Skin of body (tissue), 2 donors: ENCODE measurements around the gene CCDC188. TPM values are rescaled to one million over a fixed set of nuclear protein-coding genes. Genes with fewer than 3 reads are reported as not detected.

Experiments
- DNase-seq: peaks from one replicate; lab custom pipeline; 2025; lab: John Stamatoyannopoulos, UW
- total RNA-seq: library from RNA; depleted of rRNA; stranded (reverse); fragments of >200 nt; gene quantifications from one replicate; pipeline ENCODE4 v1.2.3, GENCODE V29; 2014

Gene CCDC188
- total RNA-seq, 1 donor from 2014 or later = 1.2 TPM

DNA sequence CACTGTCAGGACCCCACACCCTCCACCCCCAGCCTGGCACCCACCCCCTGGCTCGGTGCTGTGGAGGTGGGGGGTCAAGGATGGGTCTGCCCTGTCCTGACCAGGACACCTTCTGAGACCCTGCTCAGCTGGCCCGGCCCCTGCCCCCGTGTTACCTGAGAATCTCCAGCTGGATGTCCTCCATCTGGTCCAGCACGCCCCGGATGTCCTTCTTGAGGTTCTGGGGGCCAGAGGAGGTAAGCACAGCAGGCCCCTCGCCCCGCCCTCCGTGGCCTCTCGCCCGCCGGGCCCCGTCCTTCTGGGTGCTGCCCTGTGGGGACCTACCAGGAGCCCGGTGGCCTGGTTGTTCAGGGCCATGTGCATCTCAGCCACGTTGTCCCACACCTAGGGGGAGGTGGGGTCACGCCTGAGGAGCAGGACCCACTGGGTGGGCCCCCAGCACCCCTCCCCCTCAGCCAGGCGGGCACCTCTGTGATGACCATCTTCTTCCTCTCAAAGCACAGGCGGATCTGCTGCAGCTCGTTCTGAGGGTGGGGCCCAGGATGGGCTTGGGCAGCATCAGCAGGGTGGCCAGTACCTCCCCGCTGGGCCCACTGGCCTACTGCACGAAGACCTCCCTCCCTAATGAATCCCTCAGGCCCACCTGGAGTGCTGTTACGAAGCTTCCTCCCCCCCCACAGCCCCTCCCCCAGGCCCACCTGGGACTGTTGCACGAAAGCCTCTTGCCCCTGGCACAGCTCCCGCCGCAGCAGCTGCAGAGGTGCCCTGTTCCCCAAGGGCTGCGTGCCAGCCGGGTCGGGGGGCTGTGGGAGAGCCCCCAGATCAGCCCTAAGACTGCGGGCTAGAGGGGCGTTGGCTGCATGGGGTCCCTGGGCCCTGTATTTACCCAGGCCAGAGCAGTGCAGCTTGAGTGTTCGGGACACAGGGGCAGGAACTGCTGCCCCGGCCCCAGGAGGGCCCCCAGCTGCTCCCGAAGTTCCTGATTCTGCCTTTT is 1.3 kb downstream of the CCDC188 start:
- DNase-seq = no peak

DNA sequence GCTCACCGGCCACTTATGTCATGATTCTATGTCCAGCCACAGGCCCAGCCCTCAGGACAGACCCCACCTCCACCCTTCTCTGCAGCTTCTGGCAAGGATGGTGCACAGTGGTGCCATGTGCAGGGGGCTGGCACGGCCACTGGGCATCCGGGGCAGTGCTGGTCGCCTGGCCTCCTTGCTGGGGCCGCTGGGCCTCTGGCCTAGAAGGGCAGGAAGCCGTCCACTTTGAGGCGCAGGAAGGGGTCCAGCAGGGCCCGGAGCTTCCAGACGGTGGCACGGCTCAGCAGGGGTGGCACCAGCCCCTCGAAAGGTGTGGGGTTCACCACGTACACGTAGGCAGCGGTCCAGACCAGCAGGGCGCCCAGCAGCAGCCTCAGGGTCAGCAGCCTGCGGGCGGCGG is 2.4 kb downstream of the CCDC188 start:
- DNase-seq = no peak

DNA sequence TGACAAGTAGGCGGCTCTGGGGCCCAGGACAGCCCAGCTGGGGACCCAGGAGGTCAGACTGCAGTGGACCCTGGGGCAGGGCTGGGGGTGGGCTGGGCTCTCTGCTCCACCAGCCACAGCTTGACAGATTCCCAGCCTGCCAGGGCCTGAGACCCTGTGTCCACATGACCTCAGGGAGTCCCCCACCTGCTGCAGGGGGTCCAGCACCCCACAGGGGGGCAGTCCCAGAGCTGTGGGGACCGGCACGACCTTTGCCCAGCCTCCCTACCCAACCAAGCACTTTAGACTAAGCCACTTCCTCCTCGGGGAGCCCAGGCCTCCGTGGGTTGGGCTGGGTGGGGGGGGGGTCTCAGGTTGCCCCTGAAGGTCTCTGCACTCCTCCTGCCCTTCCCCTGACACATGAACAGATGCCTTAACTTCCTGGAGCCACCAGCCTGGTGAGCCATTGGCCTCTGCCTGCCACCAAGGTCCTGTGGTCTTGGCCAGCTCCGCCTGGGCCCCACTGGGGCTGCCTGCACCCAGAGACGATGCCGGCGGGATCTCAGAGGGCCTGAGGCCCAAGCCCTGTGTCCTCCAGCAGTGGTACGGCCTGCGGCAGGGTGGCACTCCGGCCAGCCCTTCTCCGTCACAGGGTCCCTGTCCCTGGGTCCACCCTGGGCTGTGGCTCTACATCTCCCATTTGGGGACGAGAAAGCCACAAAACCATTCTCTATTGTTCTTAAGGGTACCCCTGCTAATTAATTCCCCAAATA is 3.4 kb downstream of the CCDC188 start:
- DNase-seq = no peak

DNA sequence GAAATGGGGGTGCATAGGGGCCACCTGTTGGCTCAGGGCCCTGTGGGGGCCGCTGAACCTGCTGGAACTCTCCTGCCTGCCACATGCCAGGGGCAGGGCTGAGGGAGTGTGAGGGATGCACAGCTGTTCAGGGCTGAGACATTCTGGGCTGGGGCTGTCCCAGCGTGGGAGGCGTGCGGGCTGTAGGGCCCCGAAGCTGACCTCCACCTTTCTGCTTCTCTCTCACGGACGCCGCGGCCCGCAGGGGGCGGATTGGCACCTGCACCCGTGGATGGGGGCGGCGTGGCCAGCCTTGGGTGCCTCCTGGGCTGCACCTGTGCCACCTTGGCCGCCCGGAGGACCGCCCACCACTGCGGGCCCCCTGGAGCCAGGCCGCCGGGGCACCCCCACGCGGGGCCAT is 4.1 kb downstream of the CCDC188 start:
- no peak for DNase-seq

DNA sequence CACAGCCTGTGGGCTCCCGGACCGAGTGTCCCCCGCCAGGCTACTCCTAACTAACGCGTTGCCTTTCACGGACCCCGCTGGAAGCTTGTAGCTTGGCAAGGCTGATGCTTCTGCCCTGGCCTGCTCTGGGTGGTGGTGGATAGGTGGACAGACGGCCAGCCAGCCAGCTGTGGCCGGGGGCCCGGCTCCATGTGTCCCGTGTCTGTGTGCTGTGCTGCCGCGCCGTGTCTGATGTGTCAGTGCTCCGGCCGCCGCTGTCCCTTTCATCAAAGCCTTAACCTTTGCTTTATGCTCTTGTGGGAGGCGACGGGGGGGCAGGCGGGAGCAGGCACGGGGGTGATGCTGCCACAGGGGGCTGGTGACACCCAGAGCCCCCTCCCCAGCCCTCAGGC is 5.0 kb downstream of the CCDC188 start:
- DNase-seq = no peak

DNA sequence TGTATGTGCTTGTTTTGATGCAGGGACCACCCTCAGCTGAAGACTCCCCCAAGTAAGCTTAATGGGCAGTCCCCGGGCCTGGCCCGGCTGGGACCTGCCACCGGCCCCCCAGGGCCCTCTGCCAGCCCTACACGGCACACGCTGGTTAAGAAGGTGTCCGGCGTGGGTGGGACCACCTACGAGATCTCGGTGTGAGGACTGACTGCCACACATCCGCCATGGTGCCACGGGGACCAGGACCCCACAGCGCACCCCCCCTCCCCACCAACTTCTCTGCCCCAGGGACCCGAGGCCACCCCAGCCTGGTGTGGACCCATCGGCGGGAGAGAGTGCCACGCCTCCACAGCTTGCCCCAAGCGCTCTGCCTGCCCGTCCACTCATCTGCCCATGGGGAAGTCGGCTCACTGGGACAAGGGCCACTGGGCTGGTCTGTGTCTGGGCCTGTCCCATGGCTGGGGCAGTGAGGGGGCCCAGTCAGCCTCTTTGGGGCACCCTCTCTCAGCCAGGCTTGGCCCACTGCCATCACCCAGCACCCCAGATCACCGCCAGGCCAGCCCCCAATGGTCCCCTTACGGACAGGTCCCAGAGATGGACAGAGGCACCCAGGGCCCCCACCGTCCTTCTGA is 5.5 kb downstream of the CCDC188 start:
- DNase-seq = no peak

DNA sequence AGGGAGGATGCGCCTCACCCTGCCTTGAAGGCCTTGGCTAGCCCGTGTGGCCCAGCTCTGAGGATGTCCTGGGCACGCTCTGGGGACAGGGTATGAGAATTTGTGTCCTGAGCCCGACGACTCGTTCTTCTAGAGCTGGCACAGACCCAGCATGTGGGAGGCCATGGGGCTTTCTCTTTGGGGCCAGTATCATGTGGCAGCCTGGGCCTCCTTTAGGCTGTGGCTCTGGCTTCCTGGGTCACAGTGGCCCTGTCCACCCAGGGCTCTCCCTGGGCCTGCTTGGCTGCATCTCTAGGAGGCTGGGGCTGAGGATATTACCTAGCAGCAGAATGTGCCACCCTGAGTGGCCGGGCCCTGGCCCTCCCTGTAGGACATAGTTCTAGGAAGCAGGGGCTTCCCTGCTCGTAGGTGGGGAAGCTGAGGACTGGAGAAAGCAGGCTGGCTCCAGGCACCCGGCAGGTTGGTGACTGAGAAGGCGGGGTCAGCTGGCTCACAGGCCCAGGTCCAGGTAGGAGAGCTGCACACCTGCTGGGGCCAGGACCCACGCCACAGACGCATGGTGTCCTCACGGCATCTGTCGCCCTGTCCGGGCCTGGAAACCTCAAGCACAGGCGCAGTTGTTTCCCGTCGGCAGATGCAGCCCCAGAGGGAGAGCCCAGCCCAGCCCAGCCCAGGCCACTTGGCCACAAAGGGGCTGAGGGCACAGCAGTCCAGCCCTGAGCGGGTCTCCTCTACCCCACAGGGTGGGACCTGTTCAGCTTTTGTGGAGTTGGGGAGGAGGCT is 6.8 kb downstream of the CCDC188 start:
- no peak for DNase-seq

DNA sequence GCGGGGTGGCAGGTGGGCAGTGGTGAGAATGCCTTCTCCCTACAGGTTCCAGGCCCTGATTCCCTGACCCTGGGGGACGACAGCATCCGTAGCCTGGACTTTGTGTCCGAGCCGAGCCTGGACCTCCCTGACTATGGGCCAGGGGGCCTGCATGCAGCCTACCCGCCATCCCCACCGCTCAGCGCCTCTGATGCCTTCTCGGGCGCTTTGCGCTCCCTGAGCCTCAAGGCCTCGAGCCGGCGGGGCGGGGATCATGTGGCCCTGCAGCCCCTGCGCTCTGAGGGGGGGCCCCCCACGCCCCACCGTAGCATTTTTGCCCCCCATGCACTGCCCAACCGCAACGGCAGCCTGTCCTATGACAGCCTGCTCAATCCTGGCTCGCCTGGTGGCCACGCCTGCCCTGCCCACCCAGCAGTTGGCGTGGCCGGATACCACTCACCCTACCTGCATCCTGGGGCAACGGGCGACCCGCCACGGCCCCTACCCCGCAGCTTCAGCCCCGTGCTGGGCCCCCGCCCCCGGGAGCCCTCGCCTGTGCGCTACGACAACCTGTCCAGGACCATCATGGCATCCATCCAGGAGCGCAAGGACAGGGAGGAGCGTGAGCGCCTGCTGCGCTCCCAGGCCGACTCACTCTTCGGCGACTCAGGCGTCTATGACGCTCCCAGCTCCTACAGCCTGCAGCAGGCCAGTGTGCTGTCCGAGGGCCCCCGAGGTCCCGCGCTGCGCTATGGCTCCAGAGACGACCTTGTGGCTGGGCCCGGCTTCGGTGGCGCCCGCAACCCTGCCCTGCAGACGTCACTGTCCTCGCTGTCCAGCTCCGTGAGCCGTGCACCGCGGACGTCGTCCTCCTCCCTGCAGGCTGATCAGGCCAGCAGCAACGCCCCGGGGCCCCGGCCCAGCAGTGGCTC is 7.9 kb downstream of the CCDC188 start:
- DNase-seq = no peak

DNA sequence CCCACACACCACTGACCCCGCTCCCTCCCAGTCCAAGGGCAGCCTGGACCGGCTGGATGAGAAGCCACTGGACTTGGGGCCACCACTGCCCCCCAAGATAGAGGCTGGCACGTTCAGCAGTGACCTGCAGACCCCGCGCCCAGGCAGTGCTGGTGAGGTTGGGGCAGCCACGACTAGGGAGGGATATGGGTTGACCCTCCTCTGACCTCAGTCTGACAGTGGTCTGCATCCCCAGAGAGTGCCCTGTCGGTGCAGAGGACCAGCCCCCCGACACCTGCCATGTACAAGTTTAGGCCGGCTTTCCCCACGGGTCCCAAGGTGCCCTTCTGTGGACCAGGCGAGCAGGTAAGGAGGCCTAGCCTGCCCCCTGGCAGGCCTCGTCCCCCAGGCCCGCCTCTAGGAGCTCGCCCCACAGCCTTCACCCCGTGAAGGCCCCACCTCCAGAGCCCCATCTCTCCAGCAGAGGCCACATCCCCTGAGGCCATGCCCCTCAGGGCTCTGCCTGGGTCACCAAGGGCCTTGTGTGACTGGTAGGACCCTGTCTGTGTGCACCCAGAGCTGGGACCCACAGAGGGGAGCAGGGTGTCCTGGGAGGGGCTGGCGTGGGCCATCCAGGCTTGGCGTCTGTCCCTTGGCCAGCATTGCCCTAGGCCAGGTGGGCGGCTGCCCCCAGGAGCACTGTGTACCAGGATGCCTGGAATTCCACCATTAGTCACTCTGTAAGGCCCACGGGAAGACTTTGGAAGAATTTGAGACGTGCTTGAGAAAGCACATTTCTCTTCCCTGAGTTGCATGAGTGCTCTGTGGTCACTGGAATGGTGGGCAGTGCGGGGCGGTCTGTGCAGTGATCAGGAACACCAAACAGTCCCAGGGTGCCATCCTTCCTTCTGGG is 9.4 kb downstream of the CCDC188 start:
- DNase-seq = no peak

DNA sequence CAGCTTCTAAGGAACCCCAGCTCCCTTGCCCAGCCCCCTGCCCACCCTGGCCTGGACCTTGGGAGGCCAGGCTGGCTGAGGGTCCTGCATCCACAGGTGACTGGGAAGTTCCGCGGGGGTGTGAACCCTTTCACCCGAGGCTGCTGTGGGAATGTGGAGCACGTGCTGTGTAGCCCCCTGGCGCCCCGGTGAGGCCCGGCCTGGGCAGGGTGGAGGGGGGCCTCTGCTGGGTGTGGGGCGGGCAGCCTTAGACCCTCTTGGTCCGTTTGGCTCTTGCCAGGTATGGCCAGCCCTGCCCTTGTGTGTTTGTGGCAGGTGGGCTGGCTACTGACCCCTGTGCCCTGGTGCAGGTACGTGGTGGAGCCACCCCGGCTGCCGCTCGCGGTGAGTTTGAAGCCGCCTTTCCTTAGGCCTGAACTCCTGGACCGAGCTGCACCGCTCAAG is 10.3 kb downstream of the CCDC188 start:
- no peak for DNase-seq

DNA sequence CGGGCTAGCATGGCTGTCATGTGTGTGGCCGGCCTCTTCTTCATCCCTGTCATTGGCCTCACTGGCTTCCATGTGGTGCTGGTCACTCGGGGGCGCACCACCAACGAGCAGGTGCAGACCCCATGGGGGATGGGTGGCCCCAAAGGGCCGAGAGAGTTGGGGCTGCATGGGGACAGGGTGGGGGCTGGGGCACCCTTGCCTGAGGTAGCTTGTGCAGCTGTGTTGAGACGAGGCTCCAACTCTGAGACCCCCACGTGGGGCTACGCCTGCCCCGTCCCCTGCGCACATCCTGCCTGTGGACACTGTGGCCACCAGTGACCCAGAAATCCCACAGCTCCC is 10.8 kb downstream of the CCDC188 start:
- DNase-seq = no peak

DNA sequence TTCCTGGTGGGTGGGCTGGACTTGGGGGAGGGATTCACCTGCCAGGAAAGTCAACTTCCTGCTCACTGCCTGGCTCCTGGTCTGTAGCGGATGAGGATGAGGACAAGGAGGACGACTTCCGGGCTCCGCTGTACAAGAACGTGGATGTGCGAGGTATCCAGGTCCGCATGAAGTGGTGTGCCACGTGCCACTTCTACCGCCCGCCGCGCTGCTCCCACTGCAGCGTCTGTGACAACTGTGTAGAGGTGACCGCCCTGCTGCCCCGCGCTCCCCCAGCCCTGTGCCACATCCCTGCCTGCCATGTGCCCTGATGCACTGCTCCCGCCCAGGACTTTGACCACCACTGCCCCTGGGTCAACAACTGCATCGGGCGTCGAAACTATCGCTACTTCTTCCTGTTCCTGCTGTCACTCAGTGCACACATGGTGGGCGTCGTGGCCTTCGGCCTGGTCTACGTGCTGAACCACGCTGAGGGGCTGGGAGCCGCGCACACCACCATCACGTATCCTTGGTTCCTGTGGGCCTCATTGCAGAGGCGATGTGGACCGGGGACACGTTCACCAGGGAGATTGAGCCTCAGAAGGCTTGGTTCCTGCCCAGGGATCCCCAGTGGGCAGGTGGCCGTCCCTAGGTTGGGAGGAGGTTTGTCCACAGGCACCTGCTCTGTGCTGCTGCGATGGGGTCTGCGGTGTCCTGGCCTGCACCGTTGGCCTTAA is 11.3 kb downstream of the CCDC188 start:
- DNase-seq = no peak

DNA sequence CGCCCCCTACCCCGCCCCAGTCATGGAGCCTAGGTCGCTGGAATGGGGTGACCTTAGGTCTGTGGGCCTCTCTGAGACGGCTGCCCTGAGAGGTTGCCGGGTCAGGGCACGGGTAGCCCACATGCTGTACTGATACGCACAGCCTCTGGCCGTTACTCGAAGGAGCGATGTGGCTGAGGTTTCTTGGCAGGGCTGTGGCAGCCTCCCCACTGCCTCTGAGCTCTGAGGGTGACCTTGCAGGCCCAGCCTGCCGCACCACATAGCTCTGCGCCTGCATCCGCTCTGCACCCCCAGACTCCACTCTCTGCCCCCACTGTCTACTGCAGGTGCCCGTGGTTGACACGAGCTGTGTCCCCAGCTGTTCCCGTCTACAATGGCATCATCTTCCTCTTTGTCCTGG is 12.0 kb downstream of the CCDC188 start:
- DNase-seq = no peak

DNA sequence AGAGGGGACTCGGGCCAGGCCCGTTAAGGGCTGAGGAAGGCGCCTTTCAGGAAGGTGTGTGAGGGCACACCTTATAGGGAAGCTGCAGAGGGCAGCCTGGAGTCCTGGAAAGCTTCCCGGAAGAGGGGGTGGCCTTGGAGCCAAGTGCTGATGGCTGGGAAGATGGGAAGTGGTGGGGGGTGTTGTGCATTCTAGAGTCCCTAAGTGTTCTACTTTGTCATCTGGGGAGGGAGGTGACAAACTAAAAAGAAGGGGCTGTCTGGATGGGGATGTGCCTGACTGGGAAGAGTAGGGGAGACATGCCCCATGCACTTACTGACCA is 12.5 kb downstream of the CCDC188 start:
- DNase-seq = no peak

DNA sequence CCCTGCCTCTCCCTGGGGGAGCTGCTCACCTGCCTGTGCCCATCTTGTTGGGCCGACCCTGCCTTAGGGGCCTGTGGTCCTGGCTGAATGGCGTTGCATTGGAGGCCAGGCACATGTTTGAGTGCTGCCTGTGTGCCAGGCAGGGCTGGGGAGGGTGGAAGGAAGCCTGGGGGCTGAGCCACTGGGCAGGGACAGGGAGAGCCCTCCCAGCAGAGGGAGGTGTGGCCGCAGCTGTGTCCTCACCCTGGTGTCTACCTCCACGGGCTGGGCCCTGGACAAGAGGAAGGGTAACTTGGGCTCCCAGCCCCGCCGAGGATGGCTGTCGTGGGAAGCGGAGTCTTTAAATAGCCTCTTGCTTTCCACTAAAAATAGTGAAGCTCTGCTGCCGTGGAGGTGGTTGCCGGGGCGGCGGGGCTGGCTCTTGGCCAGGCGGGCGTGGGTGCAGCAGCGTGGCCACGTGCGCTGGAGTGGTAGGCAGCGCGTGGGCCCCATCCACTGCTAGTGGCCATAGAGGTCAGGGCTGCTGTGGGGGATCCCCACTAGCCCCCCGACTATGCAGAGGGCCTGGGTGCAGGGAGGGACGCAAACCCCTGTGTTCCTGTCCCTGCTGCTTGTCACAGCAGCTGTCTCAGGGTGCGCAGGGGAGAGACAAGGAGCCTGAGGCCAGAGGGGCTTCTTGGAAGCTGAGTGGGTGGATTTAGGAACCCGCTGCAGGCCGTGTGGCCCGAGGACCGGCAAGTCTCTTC is 13.0 kb downstream of the CCDC188 start:
- no peak for DNase-seq

DNA sequence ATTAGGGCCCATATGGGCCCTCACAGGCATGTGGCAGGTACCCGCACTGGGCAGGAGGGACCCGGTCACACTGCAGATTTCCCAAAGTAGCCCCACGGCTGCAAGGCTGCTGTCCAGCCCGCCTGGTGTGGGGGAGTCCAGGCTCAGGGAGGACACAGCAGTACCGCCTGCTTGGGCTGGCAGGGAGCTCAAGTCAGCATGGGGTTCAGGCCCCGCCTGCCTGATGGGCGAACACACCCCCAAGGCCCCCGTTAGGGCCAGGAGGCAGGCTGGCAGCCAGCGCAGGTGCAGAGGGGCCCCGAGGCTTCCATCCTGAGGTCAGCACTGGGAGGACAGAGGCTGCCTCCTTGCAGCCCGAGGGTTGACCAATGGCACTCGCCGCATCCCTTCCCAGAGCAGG is 13.7 kb downstream of the CCDC188 start:
- DNase-seq = no peak

DNA sequence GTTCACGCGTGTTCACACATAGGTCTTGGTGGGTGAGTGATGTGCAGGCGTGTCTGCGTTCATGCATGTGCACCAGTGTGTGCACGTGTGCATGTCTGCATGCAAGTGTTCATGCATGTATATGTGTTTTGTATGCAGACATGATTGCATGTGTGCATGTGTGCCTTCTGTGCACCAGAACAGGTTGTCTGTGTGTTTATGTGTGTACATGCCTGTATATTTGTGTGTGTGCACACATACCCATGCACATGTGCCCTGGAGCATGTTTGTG is 14.3 kb downstream of the CCDC188 start:
- DNase-seq = no peak
